GM12891 (cell line): ENCODE results near the gene COL24A1.

Experiments used
- PAX5 ChIP-seq: IDR thresholded peaks from 2 replicates; pipeline ENCODE4 v1.6.1; 2011; ENCODE audit warnings: low read length, moderate library complexity, mild to moderate bottlenecking; ENCODE audit not compliant: insufficient read depth, severe bottlenecking
- POLR2A ChIP-seq: IDR thresholded peaks from 2 replicates; pipeline ENCODE4 v1.6.1; 2011; ENCODE audit warnings: low read depth, low read length, control low read depth
- POLR2AphosphoS5 ChIP-seq: IDR thresholded peaks from 2 replicates; pipeline ENCODE4 v1.6.1; 2011; ENCODE audit warnings: low read depth, low read length, control low read depth
- SPI1 ChIP-seq: IDR thresholded peaks from 2 replicates; pipeline ENCODE4 v1.6.1; 2011; ENCODE audit warnings: low read depth, low read length, control low read depth
- TAF1 ChIP-seq: IDR thresholded peaks from 2 replicates; pipeline ENCODE4 v1.6.1; 2011; ENCODE audit warnings: low read depth, low read length, control low read depth

DNA sequence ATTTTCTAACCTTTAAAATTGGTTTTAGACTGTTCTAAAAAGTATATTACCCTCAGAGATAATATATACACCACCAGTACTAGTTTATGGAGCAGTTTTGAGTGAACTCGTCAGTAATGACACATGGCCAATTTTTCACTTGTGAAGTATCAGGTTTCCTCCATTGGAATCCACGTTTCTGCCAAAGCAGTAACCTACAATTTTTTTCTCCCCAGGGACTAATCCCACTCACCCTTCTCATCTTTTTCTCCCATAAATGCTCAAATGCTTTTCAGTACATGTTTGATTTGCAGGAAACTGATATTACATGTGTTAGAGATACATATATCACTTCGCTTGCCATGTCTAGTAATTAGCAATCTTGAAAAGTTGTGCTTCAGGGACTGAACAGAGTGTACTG lies 94.1 kb downstream of the COL24A1 start:
- TF ChIP-seq POLR2AphosphoS5 (no peak), POLR2A (no peak), PAX5 (no peak), TAF1 (no peak), SPI1 (no peak)
